Sigmoid colon (tissue), 7 donors: ENCODE measurements around the gene DIPK1B. TPM values are rescaled to one million over a fixed set of nuclear protein-coding genes. Genes with fewer than 3 reads are reported as not detected.

ENCODE experiments used
- DNase-seq: peaks from one replicate; pipeline ENCODE4 v3.0.0-alpha.2; 2019
- H3K27ac ChIP-seq, 4 donors: fragments of 200-600 bp; sonication (generic); one replicate each; pipeline ENCODE4 v1.5.1; 2016 to 2019; ENCODE audit warnings: mild to moderate bottlenecking in 1 of 4
- H3K27me3 ChIP-seq, 3 donors: fragments of 200-600 bp; sonication (generic); one replicate each; pipeline ENCODE4 v1.5.1; 2019; ENCODE audit warnings: mild to moderate bottlenecking in 1 of 3
- H3K36me3 ChIP-seq, 4 donors: fragments of 200-600 bp; sonication (generic); one replicate each; pipeline ENCODE4 v1.5.1; 2016 to 2019
- H3K4me1 ChIP-seq, 4 donors: fragments of 200-600 bp; sonication (generic); one replicate each; pipeline ENCODE4 v1.5.1; 2017 to 2019
- H3K4me3 ChIP-seq, 4 donors: fragments of 200-600 bp; sonication (generic); one replicate each; pipeline ENCODE4 v1.5.1; 2017 to 2019; ENCODE audit warnings: mild to moderate bottlenecking in 2 of 4, moderate library complexity in 1 of 4
- H3K9me3 ChIP-seq, 4 donors: fragments of 200-600 bp in 3 of 4; sonication (generic) in 3 of 4; one replicate each; pipeline versions ENCODE4 v1.5.1 to v1.6.1; 2013 to 2019
- EP300 ChIP-seq, 4 donors: sonication (generic); formaldehyde crosslinking; IDR thresholded peaks; one replicate each; pipeline ENCODE4 v1.6.1; 2017; ENCODE audit warnings: antibody characterized with exemption in 4 of 4
- POLR2A ChIP-seq, 2 donors: fragments of 450-650 bp; IDR thresholded peaks; one replicate each; pipeline ENCODE4 v1.6.1; 2016; ENCODE audit warnings: antibody characterized with exemption in 2 of 2, mild to moderate bottlenecking in 2 of 2, moderate library complexity in 2 of 2
- POLR2AphosphoS5 ChIP-seq, 4 donors: sonication (generic); formaldehyde crosslinking; IDR thresholded peaks; one replicate each; pipeline ENCODE4 v1.6.1; 2017; ENCODE audit warnings: antibody characterized with exemption in 4 of 4
- WGBS, 2 donors: extraction: QIAGEN DNeasy Blood & Tissue Kit; methylation state at CpG; one replicate each; pipeline ENCODE4 v1.1.7; 2013; 5-methylcytosine and 5-hydroxymethylcytosine counted together
- intact Hi-C: fragments of 100-400 bp; cut with DNase I; formaldehyde crosslinking; loops from one replicate; pipeline ENCODE4 v1.15.1; 2023
- polyA plus RNA-seq, 3 donors: library from polyadenylated mRNA; stranded (reverse); fragments of 200-250 nt; gene quantifications; one replicate each; pipeline ENCODE4 v1.2.3, GENCODE V29; 2013
- total RNA-seq, 4 donors: library from RNA; depleted of rRNA; stranded (reverse); fragments of >200 nt; gene quantifications; one replicate each; pipeline ENCODE4 v1.1.0, GENCODE V29; 2016
- TF ChIP-seq, protein P1 (sequence below), 4 experiments: fragments of 450-650 bp in 3 of 4; fragments of 200-600 bp in 1 of 4; IDR thresholded peaks; one replicate each; pipeline ENCODE4 v1.5.1; 2016 to 2019; ENCODE audit warnings: antibody characterized with exemption in 4 of 4, mild to moderate bottlenecking in 3 of 4, moderate library complexity in 2 of 4
- donor health status: healthy with polysubstance abuse.
- donor health status: Bipolar disorder and iron deficiency.
- donor health status: healthy.

Gene DIPK1B
- total and polyA plus RNA-seq, 7 donors = 0.23 to 18.3 (median 9.6) TPM

DNA sequence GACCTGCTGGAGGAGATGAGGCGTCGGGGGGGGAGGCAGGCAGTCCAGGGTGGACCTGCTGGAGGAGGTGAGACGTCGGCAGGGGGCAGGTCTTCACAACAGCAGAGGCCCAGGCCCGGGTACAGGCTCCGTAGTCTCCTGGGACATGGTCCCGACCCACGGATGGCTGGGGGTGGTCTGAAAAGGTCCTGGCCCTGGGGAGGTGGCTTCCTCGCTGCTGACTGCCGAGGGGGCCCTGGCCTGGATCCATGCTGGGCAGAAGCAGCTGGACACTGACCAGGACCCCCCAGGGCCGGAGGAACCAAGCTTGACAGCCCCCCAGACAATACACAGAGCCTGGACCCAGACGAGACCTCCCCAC is 41.1 kb upstream of the DIPK1B start:
- Histone ChIP-seq H3K9me3 (no peaks in the 10 kb centered on the region), H3K36me3 (peaks cover 0 to 27% (median under 1%) of the 10 kb centered on the region in 4 donors), H3K27ac (no peak overlapping the region), H3K4me3 (no peak overlapping the region), H3K27me3 (peaks cover 2 to 29% (median 12%) of the 10 kb centered on the region in 3 donors), H3K4me1 (peaks cover 0 to 14% (median 3%) of the 10 kb centered on the region in 4 donors)
- WGBS, 2 donors = 11 to 51% methylated on average over 12 of the region's 12 CpGs
- no peak for TF ChIP-seq EP300 (IDR thresholded peaks at IDR 0.05)
- TF ChIP-seq, protein P1, sequence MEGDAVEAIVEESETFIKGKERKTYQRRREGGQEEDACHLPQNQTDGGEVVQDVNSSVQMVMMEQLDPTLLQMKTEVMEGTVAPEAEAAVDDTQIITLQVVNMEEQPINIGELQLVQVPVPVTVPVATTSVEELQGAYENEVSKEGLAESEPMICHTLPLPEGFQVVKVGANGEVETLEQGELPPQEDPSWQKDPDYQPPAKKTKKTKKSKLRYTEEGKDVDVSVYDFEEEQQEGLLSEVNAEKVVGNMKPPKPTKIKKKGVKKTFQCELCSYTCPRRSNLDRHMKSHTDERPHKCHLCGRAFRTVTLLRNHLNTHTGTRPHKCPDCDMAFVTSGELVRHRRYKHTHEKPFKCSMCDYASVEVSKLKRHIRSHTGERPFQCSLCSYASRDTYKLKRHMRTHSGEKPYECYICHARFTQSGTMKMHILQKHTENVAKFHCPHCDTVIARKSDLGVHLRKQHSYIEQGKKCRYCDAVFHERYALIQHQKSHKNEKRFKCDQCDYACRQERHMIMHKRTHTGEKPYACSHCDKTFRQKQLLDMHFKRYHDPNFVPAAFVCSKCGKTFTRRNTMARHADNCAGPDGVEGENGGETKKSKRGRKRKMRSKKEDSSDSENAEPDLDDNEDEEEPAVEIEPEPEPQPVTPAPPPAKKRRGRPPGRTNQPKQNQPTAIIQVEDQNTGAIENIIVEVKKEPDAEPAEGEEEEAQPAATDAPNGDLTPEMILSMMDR (IDR thresholded peaks at IDR 0.05) = no peak
- TF ChIP-seq POLR2A (IDR thresholded peaks at IDR 0.05) = no peak
- no peak for TF ChIP-seq POLR2AphosphoS5 (IDR thresholded peaks at IDR 0.05)
- no peak for DNase-seq
- intact Hi-C loops = no loop called here

- H3K4me1 ChIP-seq = peaks cover 0 to 8% (median 0%) of the 10 kb centered on the region in 4 donors
- no peak for DNase-seq
- peaks cover 0 to 23% (median 6%) of the 10 kb centered on the region in 3 donors for H3K27me3 ChIP-seq
- H3K36me3 ChIP-seq = peaks cover 0 to 33% (median 4%) of the 10 kb centered on the region in 4 donors
- WGBS, 2 donors = 38 to 59% methylated on average over 27 of the region's 27 CpGs
- H3K9me3 ChIP-seq = no peaks in the 10 kb centered on the region
- no peak overlapping the region for H3K4me3 ChIP-seq
- TF ChIP-seq, protein P1 (IDR thresholded peaks at IDR 0.05) = peak; percentile 31 to 86 (median 70)
- TF ChIP-seq EP300 (IDR thresholded peaks at IDR 0.05) = no peak
- TF ChIP-seq POLR2A (IDR thresholded peaks at IDR 0.05) = no peak
- peak in 1 of 4 donors; percentile 15 for TF ChIP-seq POLR2AphosphoS5 (IDR thresholded peaks at IDR 0.05)
- no peak overlapping the region for H3K27ac ChIP-seq
- intact Hi-C loops = no loop called here
Observed at GRCh38 chr9:136671646-136672430, 40.5 kb upstream of the DIPK1B start.

DNA sequence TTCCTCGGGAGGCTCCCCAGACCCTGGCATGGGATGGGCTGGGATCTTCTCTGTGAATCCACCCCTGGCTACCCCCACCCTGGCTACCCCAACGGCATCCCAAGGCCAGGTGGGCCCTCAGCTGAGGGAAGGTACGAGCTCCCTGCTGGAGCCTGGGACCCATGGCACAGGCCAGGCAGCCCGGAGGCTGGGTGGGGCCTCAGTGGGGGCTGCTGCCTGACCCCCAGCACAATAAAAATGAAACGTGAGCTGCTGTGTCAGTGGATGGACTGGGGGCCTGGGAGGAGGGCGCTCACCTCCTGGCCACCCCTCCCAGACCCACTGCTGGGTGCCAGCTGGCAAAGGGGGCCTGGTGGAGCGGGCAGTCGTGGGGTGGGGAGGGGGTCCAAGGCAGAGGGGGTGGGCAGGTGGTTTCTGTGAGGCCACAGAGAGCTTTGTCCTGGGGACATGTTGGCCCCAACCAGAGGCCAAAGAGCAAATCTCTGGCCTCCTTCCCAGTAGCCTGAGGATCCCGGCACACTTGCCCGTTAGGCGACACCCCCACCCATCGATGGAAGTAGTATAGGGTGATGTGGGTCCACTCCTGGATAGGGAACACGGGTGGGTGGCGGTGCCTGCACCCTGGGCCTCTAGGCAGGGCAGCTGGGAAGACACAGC is 39.8 kb upstream of the DIPK1B start:
- intact Hi-C loops = no loop called here
- DNase-seq = no peak
- H3K9me3 ChIP-seq = no peaks in the 10 kb centered on the region
- 57 to 71% methylated on average over 14 of the region's 14 CpGs for WGBS, 2 donors
- peaks cover 0 to 7% (median 0%) of the 10 kb centered on the region in 4 donors for H3K4me1 ChIP-seq
- peaks cover 0 to 36% (median 5%) of the 10 kb centered on the region in 4 donors for H3K36me3 ChIP-seq
- H3K4me3 ChIP-seq = no peak overlapping the region
- H3K27ac ChIP-seq = no peak overlapping the region
- TF ChIP-seq POLR2AphosphoS5 (IDR thresholded peaks at IDR 0.05) = no peak
- H3K27me3 ChIP-seq = peaks cover 0 to 21% (median 4%) of the 10 kb centered on the region in 3 donors

DNA sequence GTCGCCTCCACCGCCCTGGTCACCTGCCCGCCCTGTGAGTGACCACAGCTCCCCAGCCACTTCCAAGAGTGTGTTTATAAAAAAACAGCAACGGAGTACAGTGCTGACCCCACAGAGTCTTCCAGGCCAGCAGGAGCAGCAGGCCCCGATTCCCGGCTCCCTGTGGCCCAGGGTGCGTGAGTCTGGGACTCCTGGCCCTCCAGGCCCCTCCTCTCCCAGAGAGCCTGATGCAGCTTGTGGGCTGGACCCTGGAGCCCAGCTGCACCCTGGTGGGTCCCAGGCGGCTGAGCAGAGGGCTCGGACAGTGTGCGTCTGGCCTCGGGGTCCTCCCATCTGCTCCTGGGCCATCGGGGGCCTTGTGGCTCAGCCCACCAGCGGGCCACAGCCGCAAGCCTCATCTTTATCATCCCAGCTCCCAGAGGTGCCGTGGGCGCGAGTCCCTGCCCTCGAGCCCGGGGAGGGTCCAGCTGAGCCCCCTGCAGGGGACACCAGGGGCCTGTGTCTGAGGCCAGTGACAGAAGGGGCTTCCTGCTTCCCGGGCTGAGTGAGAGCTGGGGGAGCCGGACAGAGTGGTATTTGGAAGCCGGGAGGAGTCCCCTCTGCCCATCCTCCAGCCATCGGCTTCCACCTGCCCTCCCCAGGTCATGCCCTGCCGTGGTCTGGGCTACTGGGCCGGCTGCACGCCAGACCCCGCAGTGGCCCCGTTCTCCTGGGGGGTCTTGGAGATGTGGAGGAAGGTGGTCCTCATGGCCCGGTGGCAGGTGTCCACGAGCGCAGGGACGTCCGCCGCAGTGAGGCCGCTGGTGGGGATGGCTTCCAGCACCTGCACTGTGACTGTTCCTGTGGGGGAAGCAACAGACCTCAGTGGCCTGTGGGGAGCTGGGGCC is 39.0 kb upstream of the DIPK1B start:
- Histone ChIP-seq H3K4me1 (peaks cover 0 to 7% (median 0%) of the 10 kb centered on the region in 4 donors), H3K9me3 (no peaks in the 10 kb centered on the region), H3K27ac (peak overlapping the region in 1 of 4 donors; percentile 4), H3K27me3 (peaks cover 0 to 21% (median 4%) of the 10 kb centered on the region in 3 donors), H3K36me3 (peaks cover 0 to 36% (median 5%) of the 10 kb centered on the region in 4 donors), H3K4me3 (no peak overlapping the region)
- DNase-seq = no peak
- intact Hi-C loops = no loop called here
- TF ChIP-seq, protein P1 (IDR thresholded peaks at IDR 0.05) = no peak
- TF ChIP-seq POLR2AphosphoS5 (IDR thresholded peaks at IDR 0.05) = peak in 2 of 4 donors; percentile 6 to 19
- 84 to 90% methylated on average over 35 of the region's 35 CpGs for WGBS, 2 donors
